Measurements from ENCODE around the gene TMEM62. TPM values are rescaled to one million over a fixed set of nuclear protein-coding genes. Genes with fewer than 3 reads are reported as not detected.

Gene TMEM62
- polyA plus RNA-seq, 3 donors = 10.5 to 11.3 (median 10.8) TPM

DNA sequence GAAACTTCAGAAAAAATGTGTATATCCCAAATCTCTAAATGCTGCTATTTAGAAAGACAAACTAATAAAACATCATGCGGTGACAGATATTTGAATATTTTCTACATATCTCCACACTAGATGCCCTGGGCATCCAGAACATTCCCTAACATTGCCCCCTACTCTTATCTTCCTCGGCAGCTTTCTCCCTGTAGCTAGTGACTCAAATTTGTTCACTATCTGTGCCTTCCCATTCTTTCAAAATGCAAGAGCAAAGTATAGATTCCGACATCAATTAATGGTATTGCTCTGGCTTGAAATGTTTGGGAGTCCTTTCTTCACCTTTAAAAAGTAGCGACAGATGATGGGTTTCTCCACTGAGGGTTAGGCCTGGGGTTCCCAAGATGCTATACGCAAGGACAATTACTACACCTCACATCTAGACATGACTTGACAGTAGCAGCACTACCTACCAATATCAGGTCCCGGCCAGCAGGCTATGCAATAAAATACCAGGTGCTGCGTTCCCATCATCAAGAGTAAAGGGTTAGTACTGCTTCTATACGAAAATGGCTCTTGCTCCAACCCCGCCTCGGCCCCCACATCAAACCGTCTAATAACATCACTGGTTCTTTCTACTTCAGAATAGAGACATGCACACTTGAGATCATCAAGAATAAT is 28.2 kb upstream of the TMEM62 start:
- TF ChIP-seq, protein P1, sequence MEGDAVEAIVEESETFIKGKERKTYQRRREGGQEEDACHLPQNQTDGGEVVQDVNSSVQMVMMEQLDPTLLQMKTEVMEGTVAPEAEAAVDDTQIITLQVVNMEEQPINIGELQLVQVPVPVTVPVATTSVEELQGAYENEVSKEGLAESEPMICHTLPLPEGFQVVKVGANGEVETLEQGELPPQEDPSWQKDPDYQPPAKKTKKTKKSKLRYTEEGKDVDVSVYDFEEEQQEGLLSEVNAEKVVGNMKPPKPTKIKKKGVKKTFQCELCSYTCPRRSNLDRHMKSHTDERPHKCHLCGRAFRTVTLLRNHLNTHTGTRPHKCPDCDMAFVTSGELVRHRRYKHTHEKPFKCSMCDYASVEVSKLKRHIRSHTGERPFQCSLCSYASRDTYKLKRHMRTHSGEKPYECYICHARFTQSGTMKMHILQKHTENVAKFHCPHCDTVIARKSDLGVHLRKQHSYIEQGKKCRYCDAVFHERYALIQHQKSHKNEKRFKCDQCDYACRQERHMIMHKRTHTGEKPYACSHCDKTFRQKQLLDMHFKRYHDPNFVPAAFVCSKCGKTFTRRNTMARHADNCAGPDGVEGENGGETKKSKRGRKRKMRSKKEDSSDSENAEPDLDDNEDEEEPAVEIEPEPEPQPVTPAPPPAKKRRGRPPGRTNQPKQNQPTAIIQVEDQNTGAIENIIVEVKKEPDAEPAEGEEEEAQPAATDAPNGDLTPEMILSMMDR (IDR thresholded peaks at IDR 0.05) = no peak
- Mint-ChIP-seq H3K9me3 (peaks cover 0 to 2% (median 0%) of the 10 kb centered on the region in 7 donors), H3K36me3 (peaks cover 16 to 27% of the 10 kb centered on the region in 2 donors), H3K27me3 (ENCODE audit: low read depth in 3 of 3) (no peaks in the 10 kb centered on the region), H3K4me1 (peaks cover 42% of the 10 kb centered on the region), H3K27ac (peak overlapping the region; percentile 96 to 99 (median 99)), H3K4me3 (peak overlapping the region; percentile 98)
- 17% methylated on average over 9 of the region's 11 CpGs for WGBS (ENCODE audit: insufficient coverage)
- Histone ChIP-seq H4K20me1 (ENCODE audit: insufficient read depth, low read length) (no peaks in the 10 kb centered on the region), H3K27me3 (ENCODE audit: control insufficient read depth in 2 of 2, insufficient read depth in 2 of 2, low read length in 2 of 2) (no peaks in the 10 kb centered on the region), H3K79me2 (ENCODE audit: insufficient read depth, low read length) (peaks cover 55% of the 10 kb centered on the region), H3K4me1 (ENCODE audit: control insufficient read depth in 1 of 2, insufficient read depth in 2 of 2, low read length in 2 of 2) (peaks cover 35 to 46% of the 10 kb centered on the region in 2 donors), H3K27ac (ENCODE audit: low read depth in 1 of 2, low read length in 2 of 2) (peak overlapping the region; percentile 80 to 96), H3K9me3 (replicated peaks in 1 of 2; ENCODE audit: control insufficient read depth in 1 of 2, insufficient read depth in 1 of 2, low read length in 2 of 2) (no peaks in the 10 kb centered on the region), H3K4me3 (replicated peaks in 1 of 3; ENCODE audit: low read depth in 2 of 3, low read length in 3 of 3) (peak overlapping the region; percentile 79 to 94 (median 82)), H3K4me2 (replicated peaks; ENCODE audit: extremely low read depth, low read length, poor library complexity, severe bottlenecking) (peak overlapping the region; percentile 95), H3K36me3 (replicated peaks in 1 of 2; ENCODE audit: control insufficient read depth in 1 of 2, insufficient read depth in 2 of 2, low read length in 2 of 2) (peaks cover 3 to 18% of the 10 kb centered on the region in 2 donors), H2AFZ (ENCODE audit: insufficient read depth, low read depth, low read length, poor library complexity, severe bottlenecking) (peak overlapping the region; percentile 92), H3K9ac (ENCODE audit: insufficient read depth, low read length, poor library complexity, severe bottlenecking) (peak overlapping the region; percentile 76)
- peak in 1 of 3 donors; percentile 24 for DNase-seq
- intact Hi-C loops (cut with micrococcal nuclease) = loop anchor here (5.0 kb wide), 2 partner anchors 42 to 82 kb away; partner anchors contain the start of gene CCNDBP1 (in 1 of the 2)

DNA sequence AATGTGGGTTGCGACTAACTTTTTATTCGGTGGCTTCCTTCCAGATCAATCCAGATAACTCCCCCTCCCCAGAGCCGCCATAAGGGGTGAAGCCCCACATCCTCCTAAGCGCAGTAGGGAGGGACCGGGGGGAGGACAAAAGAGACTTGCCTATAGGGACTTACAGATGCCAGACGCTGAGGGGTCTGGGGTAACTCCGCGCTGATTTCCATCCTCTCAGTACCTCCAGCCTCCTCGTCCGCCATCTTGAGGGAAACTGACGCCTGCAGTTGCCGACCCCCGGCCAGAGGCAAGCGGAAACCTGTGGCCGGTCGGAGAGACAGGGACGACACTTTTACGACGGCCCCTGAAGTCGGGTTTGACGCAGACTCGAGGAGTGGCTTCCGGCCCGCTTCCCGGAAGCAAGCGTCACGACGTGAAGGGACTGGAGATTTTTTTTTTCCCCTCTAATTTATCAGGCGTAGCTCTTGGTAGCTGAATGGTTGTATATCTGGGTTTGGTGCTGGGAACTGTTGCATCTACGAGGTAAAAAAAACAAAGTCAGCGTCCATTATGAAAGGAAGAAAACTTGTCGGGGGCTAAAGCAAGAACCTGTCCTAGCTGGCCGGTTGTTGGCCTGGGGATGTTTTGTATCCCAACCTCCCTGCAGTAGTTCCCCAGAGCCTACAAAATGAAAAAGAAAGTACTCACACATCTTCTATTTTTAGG is 27.5 kb upstream of the TMEM62 start, which contains the start of gene UBR1:
Gene UBR1, minus strand, starts transcription at position 261 of the 708 bp plus-strand sequence. Its CDS starts 16 bp downstream, at position 245.
- Histone ChIP-seq H3K4me1 (ENCODE audit: control insufficient read depth in 1 of 2, insufficient read depth in 2 of 2, low read length in 2 of 2) (peaks cover 35 to 46% of the 10 kb centered on the region in 2 donors), H3K4me2 (replicated peaks; ENCODE audit: extremely low read depth, low read length, poor library complexity, severe bottlenecking) (peak within 1 kb of the TSS; percentile 95), H3K9me3 (replicated peaks in 1 of 2; ENCODE audit: control insufficient read depth in 1 of 2, insufficient read depth in 1 of 2, low read length in 2 of 2) (no peaks in the 10 kb centered on the region), H3K4me3 (replicated peaks in 1 of 3; ENCODE audit: low read depth in 2 of 3, low read length in 3 of 3) (peak within 1 kb of the TSS; percentile 79 to 94 (median 82)), H4K20me1 (ENCODE audit: insufficient read depth, low read length) (no peaks in the 10 kb centered on the region), H3K9ac (ENCODE audit: insufficient read depth, low read length, poor library complexity, severe bottlenecking) (peak within 1 kb of the TSS; percentile 76), H3K27ac (ENCODE audit: low read depth in 1 of 2, low read length in 2 of 2) (peak within 1 kb of the TSS; percentile 80 to 96), H2AFZ (ENCODE audit: insufficient read depth, low read depth, low read length, poor library complexity, severe bottlenecking) (peak within 1 kb of the TSS; percentile 92), H3K79me2 (ENCODE audit: insufficient read depth, low read length) (peaks cover 50% of the 10 kb centered on the region), H3K27me3 (ENCODE audit: control insufficient read depth in 2 of 2, insufficient read depth in 2 of 2, low read length in 2 of 2) (no peaks in the 10 kb centered on the region), H3K36me3 (replicated peaks in 1 of 2; ENCODE audit: control insufficient read depth in 1 of 2, insufficient read depth in 2 of 2, low read length in 2 of 2) (peaks cover 2 to 11% of the 10 kb centered on the region in 2 donors)
- Mint-ChIP-seq H3K4me1 (peaks cover 41% of the 10 kb centered on the region), H3K9me3 (peaks cover 0 to 2% (median 0%) of the 10 kb centered on the region in 7 donors), H3K36me3 (peaks cover 10 to 20% of the 10 kb centered on the region in 2 donors), H3K27ac (peak within 1 kb of the TSS; percentile 96 to 99 (median 99)), H3K27me3 (ENCODE audit: low read depth in 3 of 3) (no peaks in the 10 kb centered on the region), H3K4me3 (peak within 1 kb of the TSS; percentile 98)
- 0% methylated on average over 11 of the region's 33 CpGs for WGBS (ENCODE audit: insufficient coverage)
- TF ChIP-seq, protein P1 (IDR thresholded peaks at IDR 0.05) = no peak
- intact Hi-C loops (cut with micrococcal nuclease) = loop anchor here (2.0 to 5.0 kb wide), 3 partner anchors 21 to 81 kb away; partner anchors contain the start of gene CCNDBP1 (in 1 of the 2)
- DNase-seq = peak; percentile 82 to 88 (median 86)
